Nephron (organoid): Measurements from ENCODE around the gene PCNX1.

Source experiments
- H3K27ac Mint-ChIP-seq, 3 experiments: 2 replicates each; pipeline ENCODE4 v1.8.0; 2020; ENCODE audit warnings: mixed read lengths in 3 of 3, mild to moderate bottlenecking in 2 of 3, moderate library complexity in 1 of 3
- H3K27me3 Mint-ChIP-seq: 2 replicates; pipeline ENCODE4 v1.8.0; 2021; ENCODE audit warnings: low read depth, mild to moderate bottlenecking, moderate library complexity, mixed read lengths
- H3K36me3 Mint-ChIP-seq: 2 replicates; pipeline ENCODE4 v1.8.0; 2020; ENCODE audit warnings: low read depth, mixed read lengths
- H3K4me1 Mint-ChIP-seq: 2 replicates; pipeline ENCODE4 v1.8.0; 2020; ENCODE audit warnings: mixed read lengths
- H3K4me3 Mint-ChIP-seq, 3 experiments: 2 replicates each; pipeline ENCODE4 v1.8.0; 2020; ENCODE audit warnings: mild to moderate bottlenecking in 3 of 3, mixed read lengths in 3 of 3, moderate library complexity in 2 of 3
- H3K9me3 Mint-ChIP-seq: 2 replicates; pipeline ENCODE4 v1.8.0; 2020; ENCODE audit warnings: mixed read lengths
- TF ChIP-seq, protein P1 (sequence below), 3 experiments: fragments of 200-600 bp; sonication (generic); IDR thresholded peaks; one replicate each; pipeline ENCODE4 v1.5.0; 2021; ENCODE audit warnings: antibody characterized with exemption in 3 of 3; ENCODE audit not compliant: unreplicated experiment in 3 of 3

PCNX1 gene

DNA sequence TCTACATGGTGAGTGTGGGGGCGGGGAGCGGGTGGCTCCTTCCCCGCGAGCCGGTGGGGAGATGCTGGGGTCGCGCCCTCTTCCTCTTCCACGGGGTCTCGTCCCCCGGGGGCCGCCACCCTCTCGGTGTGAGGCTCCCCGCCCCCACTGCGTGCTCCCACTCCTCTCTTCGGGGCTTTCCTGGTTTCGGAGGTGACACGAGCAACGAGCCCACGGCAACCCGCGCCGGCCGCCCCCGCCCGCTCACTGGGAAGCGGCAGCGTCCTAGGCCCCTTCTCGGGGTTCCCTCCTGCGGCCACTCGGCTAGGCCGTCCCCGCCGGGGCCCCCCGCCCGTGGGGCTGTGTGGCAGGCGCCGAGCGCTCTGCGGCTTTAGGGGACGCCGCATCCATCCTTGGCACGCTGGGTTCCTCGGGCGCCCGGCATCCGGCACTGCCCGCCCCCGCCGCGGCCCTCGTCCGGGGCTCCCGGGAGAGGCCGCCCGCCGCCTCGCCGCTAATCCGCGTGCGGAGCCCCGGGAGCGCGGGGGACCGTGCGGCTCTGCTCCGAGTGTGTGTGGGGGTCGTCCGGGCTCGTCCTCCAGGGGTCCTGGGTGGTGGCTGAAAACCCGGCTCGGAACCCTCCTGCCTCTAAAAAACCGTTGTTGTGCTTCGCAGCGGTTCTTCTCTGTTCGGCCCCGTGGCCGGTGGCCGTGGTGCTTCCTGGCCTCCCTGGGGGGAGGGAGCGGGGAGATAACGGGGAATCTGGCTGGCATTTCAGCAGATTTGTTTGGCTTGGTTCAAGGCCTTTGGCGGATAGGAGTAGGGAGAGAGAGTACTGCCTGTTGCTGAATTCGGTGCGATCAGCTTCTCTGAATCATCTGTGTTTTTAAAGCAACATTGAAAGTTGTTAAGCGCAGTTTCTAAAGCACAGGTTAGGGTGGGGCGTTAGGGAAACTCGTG is 1.0 kb downstream of the PCNX1 start:
- peak overlapping the region; percentile 96 to 98 (median 97) for H3K4me3 Mint-ChIP-seq
- H3K27ac Mint-ChIP-seq: peak overlapping the region; percentile 94 to 98 (median 97)
- peaks cover 69% of the 10 kb centered on the region for H3K4me1 Mint-ChIP-seq
- H3K36me3 Mint-ChIP-seq: peaks cover 4% of the 10 kb centered on the region
- H3K27me3 Mint-ChIP-seq: peaks cover 4% of the 10 kb centered on the region
- TF ChIP-seq, protein P1, sequence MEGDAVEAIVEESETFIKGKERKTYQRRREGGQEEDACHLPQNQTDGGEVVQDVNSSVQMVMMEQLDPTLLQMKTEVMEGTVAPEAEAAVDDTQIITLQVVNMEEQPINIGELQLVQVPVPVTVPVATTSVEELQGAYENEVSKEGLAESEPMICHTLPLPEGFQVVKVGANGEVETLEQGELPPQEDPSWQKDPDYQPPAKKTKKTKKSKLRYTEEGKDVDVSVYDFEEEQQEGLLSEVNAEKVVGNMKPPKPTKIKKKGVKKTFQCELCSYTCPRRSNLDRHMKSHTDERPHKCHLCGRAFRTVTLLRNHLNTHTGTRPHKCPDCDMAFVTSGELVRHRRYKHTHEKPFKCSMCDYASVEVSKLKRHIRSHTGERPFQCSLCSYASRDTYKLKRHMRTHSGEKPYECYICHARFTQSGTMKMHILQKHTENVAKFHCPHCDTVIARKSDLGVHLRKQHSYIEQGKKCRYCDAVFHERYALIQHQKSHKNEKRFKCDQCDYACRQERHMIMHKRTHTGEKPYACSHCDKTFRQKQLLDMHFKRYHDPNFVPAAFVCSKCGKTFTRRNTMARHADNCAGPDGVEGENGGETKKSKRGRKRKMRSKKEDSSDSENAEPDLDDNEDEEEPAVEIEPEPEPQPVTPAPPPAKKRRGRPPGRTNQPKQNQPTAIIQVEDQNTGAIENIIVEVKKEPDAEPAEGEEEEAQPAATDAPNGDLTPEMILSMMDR (IDR thresholded peaks at IDR 0.05; ENCODE audit: unreplicated experiment in 3 of 3): no peak
- no peaks in the 10 kb centered on the region for H3K9me3 Mint-ChIP-seq

- peak overlapping the region; percentile 96 to 98 (median 97) for H3K4me3 Mint-ChIP-seq
- peaks cover under 1% of the 10 kb centered on the region for H3K27me3 Mint-ChIP-seq
- peak overlapping the region; percentile 94 to 98 (median 97) for H3K27ac Mint-ChIP-seq
- TF ChIP-seq, protein P1 (IDR thresholded peaks at IDR 0.05; ENCODE audit: unreplicated experiment in 3 of 3): no peak
- H3K36me3 Mint-ChIP-seq: peaks cover 4% of the 10 kb centered on the region
- peaks cover 61% of the 10 kb centered on the region for H3K4me1 Mint-ChIP-seq
- H3K9me3 Mint-ChIP-seq: no peaks in the 10 kb centered on the region
These were observed 1.8 kb downstream of the PCNX1 start for GRCh38 chr14:70908935-70909641.

DNA sequence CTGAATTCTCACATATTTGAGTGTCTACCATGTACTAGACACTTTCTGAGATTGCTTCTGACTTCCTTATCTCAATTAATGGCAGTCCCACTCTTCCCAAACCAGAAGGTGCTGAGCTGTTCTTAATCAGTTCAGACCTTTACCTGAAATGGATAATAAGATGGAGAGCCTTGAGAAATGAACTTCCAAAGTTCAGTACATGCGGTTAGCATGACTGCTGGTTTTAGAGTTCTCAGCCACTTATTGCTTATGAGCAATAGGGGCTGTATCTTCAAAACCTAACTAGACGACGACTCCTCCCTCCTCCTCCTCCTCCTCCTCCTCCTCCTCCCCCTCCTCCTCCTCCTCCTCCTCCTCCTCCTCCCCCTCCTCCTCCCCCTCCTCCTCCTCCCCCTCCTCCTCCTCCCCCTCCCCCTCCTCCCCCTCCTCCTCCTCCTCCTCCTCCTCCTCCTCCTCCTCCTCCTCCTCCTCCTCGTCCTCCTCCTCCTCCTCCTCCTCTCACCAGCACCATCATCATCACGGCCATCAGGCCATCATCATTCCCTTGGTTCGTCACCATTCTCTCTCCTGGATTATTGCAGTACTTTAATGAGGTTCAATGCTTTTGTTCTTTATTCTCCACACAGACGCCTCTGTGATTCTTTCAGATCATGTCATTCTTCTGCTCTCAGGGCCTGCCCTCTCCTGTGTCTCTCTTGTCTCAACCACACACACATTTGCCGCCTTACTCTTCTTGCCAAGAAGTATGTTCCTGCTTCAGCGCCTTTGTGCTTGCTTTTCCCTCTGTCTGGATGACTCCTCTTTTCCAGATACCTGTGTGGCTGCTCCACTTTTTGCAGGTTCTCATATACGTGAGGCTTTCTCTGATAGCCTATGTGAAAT is 2.7 kb downstream of the PCNX1 start:
- Mint-ChIP-seq H3K9me3 (no peaks in the 10 kb centered on the region), H3K27ac (peak overlapping the region; percentile 94 to 98 (median 97)), H3K36me3 (peaks cover 4% of the 10 kb centered on the region), H3K4me1 (peaks cover 56% of the 10 kb centered on the region), H3K27me3 (no peaks in the 10 kb centered on the region), H3K4me3 (peak overlapping the region; percentile 96 to 98 (median 97))
- TF ChIP-seq, protein P1 (IDR thresholded peaks at IDR 0.05; ENCODE audit: unreplicated experiment in 3 of 3): no peak

DNA sequence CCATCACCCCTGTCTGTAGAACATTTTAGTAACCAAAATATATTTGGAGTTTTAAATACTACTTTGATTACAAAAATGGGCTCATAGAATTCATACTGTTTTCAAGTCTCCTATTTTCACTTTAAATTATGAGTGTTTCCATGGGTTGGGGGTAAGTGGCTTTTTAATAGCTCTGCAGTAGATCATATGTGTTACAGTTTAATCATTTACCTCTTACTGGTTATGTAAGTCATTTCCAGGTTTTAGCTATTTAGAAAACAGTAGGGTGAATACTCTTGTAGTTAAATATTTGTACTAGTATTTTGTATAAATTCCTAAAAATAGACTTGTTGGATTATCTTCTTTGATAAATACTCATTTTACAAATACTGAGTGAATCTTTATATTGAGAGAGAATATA is 8.2 kb downstream of the PCNX1 start:
- Mint-ChIP-seq H3K9me3 (no peaks in the 10 kb centered on the region), H3K27me3 (no peaks in the 10 kb centered on the region), H3K36me3 (peaks cover 24% of the 10 kb centered on the region), H3K27ac (no peak overlapping the region), H3K4me3 (no peak overlapping the region), H3K4me1 (peaks cover 46% of the 10 kb centered on the region)
- TF ChIP-seq, protein P1 (IDR thresholded peaks at IDR 0.05; ENCODE audit: unreplicated experiment in 3 of 3): no peak

DNA sequence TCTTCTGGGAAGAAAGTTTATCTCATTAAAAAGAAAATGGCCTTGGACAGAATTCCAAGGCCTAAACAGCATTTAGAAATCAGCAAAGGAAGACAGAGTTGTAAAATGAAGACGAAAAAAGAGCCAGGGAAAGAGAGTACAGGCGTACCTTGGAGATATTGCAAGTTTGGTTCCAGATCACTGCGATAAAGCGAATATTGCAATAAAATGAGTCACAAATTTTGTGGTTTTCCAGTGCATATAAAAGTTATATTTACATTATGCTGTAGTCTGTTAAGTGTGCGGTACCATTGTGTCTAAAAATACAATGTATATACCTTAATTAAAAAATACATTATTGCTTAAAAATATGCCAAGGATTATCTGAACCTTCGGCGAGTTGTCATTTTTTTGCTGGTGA is 9.0 kb downstream of the PCNX1 start:
- H3K27me3 Mint-ChIP-seq: no peaks in the 10 kb centered on the region
- H3K9me3 Mint-ChIP-seq: no peaks in the 10 kb centered on the region
- H3K4me3 Mint-ChIP-seq: no peak overlapping the region
- H3K27ac Mint-ChIP-seq: no peak overlapping the region
- H3K4me1 Mint-ChIP-seq: peaks cover 46% of the 10 kb centered on the region
- H3K36me3 Mint-ChIP-seq: peaks cover 24% of the 10 kb centered on the region
- TF ChIP-seq, protein P1 (IDR thresholded peaks at IDR 0.05; ENCODE audit: unreplicated experiment in 3 of 3): no peak
